ENCODE data around the gene SLC26A1.

- TF ChIP-seq CTCF (conservative IDR thresholded peaks at IDR 0.05; ENCODE audit: low read length): no peak
- TF ChIP-seq EZH2phosphoT487 (IDR thresholded peaks at IDR 0.05; ENCODE audit: borderline replicate concordance, low read depth, low read length): no peak
Observed at GRCh38 chr4:955161-955921, 37.9 kb downstream of the SLC26A1 start.

All from OCI-LY7 (cell line).